HepG2 (cell line): Measurements from ENCODE around the gene POU2AF2. TPM values are rescaled to one million over a fixed set of nuclear protein-coding genes. Genes with fewer than 3 reads are reported as not detected.

Source experiments
- FIP1L1 ChIP-seq: fragments of 200-400 bp; formaldehyde crosslinking; IDR thresholded peaks from 2 replicates; pipeline ENCODE4 v1.6.1; 2018; ENCODE audit warnings: low read depth, mild to moderate bottlenecking, low read length, moderate library complexity, borderline replicate concordance; ENCODE audit not compliant: insufficient read depth
- FOXA1 ChIP-seq, 2 experiments: fragments of 450-650 bp in 1 of 2; sonication (generic) in 1 of 2; formaldehyde crosslinking in 1 of 2; IDR thresholded peaks; 2 replicates each; pipeline versions ENCODE4 v1.4.0 to v1.6.1; 2016 to 2020; ENCODE audit warnings: missing genetic modification reagents in 1 of 2
- JUNB ChIP-seq: sonication (generic); formaldehyde crosslinking; IDR thresholded peaks from 2 replicates; pipeline ENCODE4 v1.8.0; 2022; ENCODE audit warnings: missing genetic modification reagents, mild to moderate bottlenecking, borderline replicate concordance
- MAFF ChIP-seq: IDR thresholded peaks from 2 replicates; pipeline ENCODE4 v1.6.1; 2011; ENCODE audit warnings: low read depth, low read length, improper control_type of control experiment
- POLR2A ChIP-seq, 2 experiments: IDR thresholded peaks; 2 replicates each; pipeline ENCODE4 v1.6.1; 2011; ENCODE audit warnings: low read depth in 2 of 2, low read length in 2 of 2, mild to moderate bottlenecking in 1 of 2, moderate library complexity in 1 of 2; ENCODE audit not compliant: insufficient read depth in 1 of 2
- SIN3B ChIP-seq: fragments of 150-350 bp; IDR thresholded peaks from 2 replicates; pipeline ENCODE4 v1.6.1; 2014; ENCODE audit warnings: low read length
- SSRP1 ChIP-seq: IDR thresholded peaks from 2 replicates; pipeline ENCODE4 v1.6.1; 2016; ENCODE audit warnings: control low read depth
- ZKSCAN1 ChIP-seq: fragments of 150-350 bp; IDR thresholded peaks from 2 replicates; pipeline ENCODE4 v1.6.1; 2014; ENCODE audit warnings: low read length
- ZNF572 ChIP-seq: sonication (generic); formaldehyde crosslinking; IDR thresholded peaks from 2 replicates; pipeline ENCODE4 v1.5.1; 2020; ENCODE audit warnings: mild to moderate bottlenecking, missing genetic modification reagents
- polyA plus RNA-seq, 8 experiments: library from polyadenylated mRNA; depleted of rRNA in 3 of 8; stranded (reverse) in 7 of 8; unstranded in 1 of 8; fragments of >200 nt; fragmentation: Illumina TruSeq in 4 of 8; extraction: Trizol in 4 of 8; gene quantifications; 2 replicates each; pipeline versions ENCODE4 v1.2.1 to v1.2.3, GENCODE V29; 2011 to 2016; ENCODE audit warnings: low read depth in 4 of 8, missing spikeins in 1 of 8, mixed read lengths in 1 of 8; ENCODE audit not compliant: insufficient read depth in 1 of 8
- total RNA-seq, 5 experiments: library from RNA; depleted of rRNA; stranded (reverse); fragments of >200 nt; fragmentation: Illumina TruSeq; extraction: Trizol; gene quantifications; 2 replicates each; pipeline ENCODE4 v1.2.3, GENCODE V29; 2016; ENCODE audit warnings: low read depth in 1 of 5
- TF ChIP-seq, protein P1 (sequence below): sonication (generic); formaldehyde crosslinking; IDR thresholded peaks from 2 replicates; pipeline ENCODE4 v1.4.0; 2020; ENCODE audit warnings: low read depth, mild to moderate bottlenecking, missing genetic modification reagents
- TF ChIP-seq, protein P2 (sequence below): sonication (generic); formaldehyde crosslinking; IDR thresholded peaks from 2 replicates; pipeline ENCODE4 v1.8.0; 2022; ENCODE audit warnings: missing genetic modification reagents, mild to moderate bottlenecking, inconsistent platforms, borderline replicate concordance

Gene POU2AF2
- total and polyA plus RNA-seq, 2 of the 13 experiments (the other 11 are each of a cell fraction or from before 2014, with no cell fraction given): 0.11 TPM; not detected in 1

GRCh38 chr11:111297696-111298095 lies 52.2 kb downstream of the POU2AF2 start (continued):
- TF ChIP-seq, protein P1, sequence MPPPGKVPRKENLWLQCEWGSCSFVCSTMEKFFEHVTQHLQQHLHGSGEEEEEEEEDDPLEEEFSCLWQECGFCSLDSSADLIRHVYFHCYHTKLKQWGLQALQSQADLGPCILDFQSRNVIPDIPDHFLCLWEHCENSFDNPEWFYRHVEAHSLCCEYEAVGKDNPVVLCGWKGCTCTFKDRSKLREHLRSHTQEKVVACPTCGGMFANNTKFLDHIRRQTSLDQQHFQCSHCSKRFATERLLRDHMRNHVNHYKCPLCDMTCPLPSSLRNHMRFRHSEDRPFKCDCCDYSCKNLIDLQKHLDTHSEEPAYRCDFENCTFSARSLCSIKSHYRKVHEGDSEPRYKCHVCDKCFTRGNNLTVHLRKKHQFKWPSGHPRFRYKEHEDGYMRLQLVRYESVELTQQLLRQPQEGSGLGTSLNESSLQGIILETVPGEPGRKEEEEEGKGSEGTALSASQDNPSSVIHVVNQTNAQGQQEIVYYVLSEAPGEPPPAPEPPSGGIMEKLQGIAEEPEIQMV (CRISPR knock-in tag): no peak
- TF ChIP-seq JUNB (CRISPR knock-in tag) (no peak), SSRP1 (CRISPR knock-in tag) (no peak), SIN3B (no peak), FOXA1 (IDR thresholded peaks at IDR 0.05) (no peak), FOXA1 (CRISPR knock-in tag; IDR thresholded peaks at IDR 0.05) (no peak), POLR2A (IDR thresholded peaks at IDR 0.05; ENCODE audit: insufficient read depth in 1 of 2, low read depth in 2 of 2, low read length in 2 of 2) (no peak), ZNF572 (CRISPR knock-in tag) (no peak), FIP1L1 (no peak), ZKSCAN1 (no peak), MAFF (no peak)
- TF ChIP-seq, protein P2, sequence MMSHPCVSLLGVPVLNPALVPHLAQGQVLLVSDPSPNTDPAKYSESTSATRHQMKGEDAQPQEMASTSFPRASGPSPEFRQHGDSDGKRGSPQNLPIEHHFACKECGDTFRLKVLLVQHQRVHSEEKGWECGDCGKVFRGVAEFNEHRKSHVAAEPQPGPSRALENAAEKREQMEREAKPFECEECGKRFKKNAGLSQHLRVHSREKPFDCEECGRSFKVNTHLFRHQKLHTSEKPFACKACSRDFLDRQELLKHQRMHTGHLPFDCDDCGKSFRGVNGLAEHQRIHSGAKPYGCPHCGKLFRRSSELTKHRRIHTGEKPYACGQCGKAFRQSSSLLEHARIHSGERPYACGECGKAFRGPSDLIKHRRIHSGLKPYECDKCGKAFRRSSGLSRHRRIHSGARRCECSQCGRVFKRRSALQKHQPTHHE (CRISPR knock-in tag): no peak
